Suprapubic skin (tissue), 4 donors: ENCODE data around the gene ZNF528.

Experiments
- EP300 ChIP-seq: sonication (generic); formaldehyde crosslinking; IDR thresholded peaks from one replicate; pipeline ENCODE4 v1.6.1; 2017; ENCODE audit warnings: antibody characterized with exemption
- POLR2A ChIP-seq, 2 donors: fragments of 450-650 bp; IDR thresholded peaks; one replicate each; pipeline ENCODE4 v1.6.1; 2017; ENCODE audit warnings: antibody characterized with exemption in 2 of 2, mild to moderate bottlenecking in 2 of 2, moderate library complexity in 2 of 2
- POLR2AphosphoS5 ChIP-seq, 3 donors: sonication (generic); formaldehyde crosslinking; IDR thresholded peaks; one replicate each; pipeline ENCODE4 v1.6.1; 2017; ENCODE audit warnings: antibody characterized with exemption in 3 of 3
- TF ChIP-seq, protein P1 (sequence below), 2 donors: fragments of 200-600 bp in 1 of 2; fragments of 450-650 bp in 1 of 2; sonication (generic) in 1 of 2; IDR thresholded peaks; one replicate each; pipeline ENCODE4 v1.5.1; 2016 to 2019; ENCODE audit warnings: antibody characterized with exemption in 2 of 2, mild to moderate bottlenecking in 1 of 2, moderate library complexity in 1 of 2

- TF ChIP-seq EP300 (no peak), POLR2AphosphoS5 (IDR thresholded peaks at IDR 0.05) (no peak), POLR2A (IDR thresholded peaks at IDR 0.05) (no peak)
- TF ChIP-seq, protein P1, sequence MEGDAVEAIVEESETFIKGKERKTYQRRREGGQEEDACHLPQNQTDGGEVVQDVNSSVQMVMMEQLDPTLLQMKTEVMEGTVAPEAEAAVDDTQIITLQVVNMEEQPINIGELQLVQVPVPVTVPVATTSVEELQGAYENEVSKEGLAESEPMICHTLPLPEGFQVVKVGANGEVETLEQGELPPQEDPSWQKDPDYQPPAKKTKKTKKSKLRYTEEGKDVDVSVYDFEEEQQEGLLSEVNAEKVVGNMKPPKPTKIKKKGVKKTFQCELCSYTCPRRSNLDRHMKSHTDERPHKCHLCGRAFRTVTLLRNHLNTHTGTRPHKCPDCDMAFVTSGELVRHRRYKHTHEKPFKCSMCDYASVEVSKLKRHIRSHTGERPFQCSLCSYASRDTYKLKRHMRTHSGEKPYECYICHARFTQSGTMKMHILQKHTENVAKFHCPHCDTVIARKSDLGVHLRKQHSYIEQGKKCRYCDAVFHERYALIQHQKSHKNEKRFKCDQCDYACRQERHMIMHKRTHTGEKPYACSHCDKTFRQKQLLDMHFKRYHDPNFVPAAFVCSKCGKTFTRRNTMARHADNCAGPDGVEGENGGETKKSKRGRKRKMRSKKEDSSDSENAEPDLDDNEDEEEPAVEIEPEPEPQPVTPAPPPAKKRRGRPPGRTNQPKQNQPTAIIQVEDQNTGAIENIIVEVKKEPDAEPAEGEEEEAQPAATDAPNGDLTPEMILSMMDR (IDR thresholded peaks at IDR 0.05), result no peak
Measured at GRCh38 chr19:52410276-52410675, 12.6 kb downstream of the ZNF528 start.
